Fibroblast of lung (primary cell): Measurements from ENCODE around the gene RAPH1.

ENCODE experiments used
- CTCF ChIP-seq, 2 donors: IDR thresholded peaks in 1 of 2; conservative IDR thresholded peaks in 1 of 2; 1 replicate in 1 of 2; 2 replicates in 1 of 2; pipeline ENCODE4 v1.5.1; 2011 to 2012; ENCODE audit warnings: low read length in 2 of 2, control low read depth in 1 of 2, inconsistent platforms in 1 of 2, low read depth in 1 of 2, mild to moderate bottlenecking in 1 of 2
- EZH2 ChIP-seq: IDR thresholded peaks from 2 replicates; pipeline ENCODE4 v1.5.1; 2012; ENCODE audit warnings: low read length, control low read depth, mild to moderate bottlenecking; ENCODE audit errors: missing control alignments

- no peak for TF ChIP-seq EZH2
- no peak for TF ChIP-seq CTCF (conservative IDR thresholded peaks at IDR 0.05 in 1 of 2, IDR thresholded peaks at IDR 0.05 in 1 of 2; ENCODE audit: low read depth in 1 of 2, low read length in 2 of 2)
Observed at GRCh38 chr2:203501873-203502272, 33.2 kb downstream of the RAPH1 start.
